HFF-Myc (cell line): ENCODE data around the gene TBCCD1.

Source experiments
- DNase-seq: peaks from one replicate; pipeline ENCODE4 v3.0.0-alpha.2; 2011; ENCODE audit warnings: low read depth; ENCODE audit errors: extremely low read depth
- H3K4me3 ChIP-seq: replicated peaks from 2 replicates; pipeline ENCODE4 v1.5.1; 2011; ENCODE audit warnings: low read depth, mild to moderate bottlenecking, control low read depth, low read length
- CTCF ChIP-seq: IDR thresholded peaks from 2 replicates; pipeline ENCODE4 v1.5.1; 2012; ENCODE audit warnings: mild to moderate bottlenecking, low read depth, low read length, control low read depth; ENCODE audit errors: missing control alignments

TBCCD1 gene

GRCh38 chr3:186519021-186519658, 48.0 kb downstream of the TBCCD1 start:
- H3K4me3 ChIP-seq = no peak overlapping the region
- TF ChIP-seq CTCF = no peak
- no peak for DNase-seq

GRCh38 chr3:186517218-186517617, 49.9 kb downstream of the TBCCD1 start:
- no peak for DNase-seq
- no peak overlapping the region for H3K4me3 ChIP-seq
- no peak for TF ChIP-seq CTCF

DNA sequence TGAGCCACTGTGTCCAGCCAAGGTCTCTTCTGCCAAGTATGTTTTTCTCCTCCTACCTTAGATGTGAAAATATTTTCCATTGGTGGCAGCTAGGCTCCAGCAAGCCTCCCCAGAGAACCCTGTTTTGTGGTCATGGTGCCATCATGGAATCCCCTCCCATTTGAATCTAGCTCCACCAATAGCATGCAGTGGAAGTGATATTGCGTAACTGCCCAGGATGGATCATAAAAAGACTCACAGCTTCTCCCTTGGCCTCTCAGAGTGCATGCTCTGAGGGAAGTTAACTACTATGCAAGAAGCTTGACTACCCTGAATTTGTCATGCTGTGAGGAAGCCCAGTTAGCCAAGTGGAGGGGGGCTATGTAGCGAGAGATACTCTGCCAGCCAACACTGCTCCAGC, 50.5 kb downstream of the TBCCD1 start:
- DNase-seq = no peak
- H3K4me3 ChIP-seq = no peak overlapping the region
- TF ChIP-seq CTCF = no peak

GRCh38 chr3:186515125-186515524, 52.0 kb downstream of the TBCCD1 start:
- TF ChIP-seq CTCF = no peak
- no peak for DNase-seq
- no peak overlapping the region for H3K4me3 ChIP-seq

DNA sequence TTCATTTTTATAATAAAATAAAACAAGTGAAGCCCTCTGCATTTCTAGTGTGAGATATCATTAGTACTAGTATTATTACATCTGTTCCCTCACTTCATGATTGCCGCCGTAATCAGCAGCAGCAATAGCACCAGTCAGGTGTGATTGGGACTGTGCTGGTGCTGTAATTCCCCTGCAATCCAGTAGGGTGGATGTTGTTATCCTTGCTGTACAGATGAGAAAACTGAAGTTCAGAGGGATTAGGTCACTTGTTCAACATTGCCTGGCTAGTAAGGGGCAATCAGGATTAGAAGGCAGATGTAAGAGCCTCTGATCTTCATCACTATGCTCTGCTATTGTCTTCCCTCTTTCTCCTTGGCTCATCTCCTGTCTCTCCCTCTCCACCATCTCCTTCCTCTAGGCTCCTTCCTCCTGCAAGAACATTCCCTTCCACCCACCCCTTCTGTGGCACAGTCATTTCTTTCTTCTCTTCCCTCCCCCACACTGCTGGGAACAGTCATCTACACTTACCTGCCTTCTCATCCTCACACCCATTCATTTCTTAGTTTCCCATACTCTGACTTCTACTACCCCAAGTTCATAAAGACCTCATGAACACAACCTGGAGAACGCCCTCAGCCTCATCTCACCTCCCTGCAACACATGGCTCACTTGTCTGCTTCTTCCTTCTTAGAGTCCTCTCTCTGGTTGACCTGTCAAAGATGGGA, 52.7 kb downstream of the TBCCD1 start:
- TF ChIP-seq CTCF = peak; percentile 45
- DNase-seq = no peak
- H3K4me3 ChIP-seq = no peak overlapping the region

DNA sequence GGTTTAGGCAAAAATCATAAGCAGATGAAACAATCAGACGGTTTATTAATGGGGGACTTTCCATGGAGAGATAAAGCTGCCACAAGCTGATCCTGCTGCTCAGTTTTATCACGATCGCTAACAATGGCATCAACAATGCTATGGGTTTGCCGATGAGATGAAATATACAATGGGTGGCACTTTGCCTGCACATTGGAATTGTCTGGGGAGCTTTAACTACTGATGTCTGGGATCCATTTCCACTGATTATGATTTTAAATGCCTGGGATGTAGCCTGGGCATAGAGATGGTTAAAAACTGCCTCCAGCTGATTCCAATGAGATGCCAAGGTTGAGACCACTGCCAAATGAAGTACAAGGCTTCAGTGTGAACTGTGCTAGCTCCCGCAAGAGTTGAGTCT, 53.8 kb downstream of the TBCCD1 start:
- no peak overlapping the region for H3K4me3 ChIP-seq
- no peak for DNase-seq
- TF ChIP-seq CTCF = no peak
